HCT116 (cell line): Measurements from ENCODE around the gene PCDHGA1. TPM values are rescaled to one million over a fixed set of nuclear protein-coding genes. Genes with fewer than 3 reads are reported as not detected.

Source experiments
- ATAC-seq: fragments of 200-7000 bp; cut with Tn5 transposase; 2 replicates; pipeline ENCODE4 v1.9.1; 2020; ENCODE audit warnings: mild to moderate bottlenecking, moderate library complexity
- BruUV-seq: library from RNA; stranded (reverse); fragments of 400-500 nt; replicated peaks from 2 replicates; lab custom pipeline; 2021; lab: Mats Ljungman, UMichigan
- CTCF ChIA-PET: fragments of 300-600 bp; sonication (Branson Sonifier 250); formaldehyde crosslinking; loops from one replicate; lab custom pipeline; 2021; ENCODE audit warnings: antibody characterized with exemption; lab: Charles Lee
- POLR2A ChIA-PET: fragments of 300-600, 350-600 bp; sonication (Branson Sonifier 250); formaldehyde crosslinking; loops from one replicate; lab custom pipeline; 2021; ENCODE audit warnings: antibody characterized with exemption; lab: Charles Lee
- RAD21 ChIA-PET, 2 experiments: fragments of 300-600 bp; sonication (Branson Sonifier 250); formaldehyde crosslinking; loops; one replicate each; lab custom pipeline; 2023; ENCODE audit warnings: low total read pairs in 2 of 2; ENCODE audit not compliant: uncharacterized antibody in 2 of 2, unreplicated experiment in 2 of 2, low non-redundant PET in 1 of 2; lab: Charles Lee
- DNase-seq: peaks from one replicate; pipeline ENCODE4 v3.0.0-alpha.2; 2010; ENCODE audit warnings: low read depth, low spot score
- H2AFZ ChIP-seq: fragments of 200-600 bp; shearing (Covaris generic), sonication (generic); 2 replicates; pipeline ENCODE4 v1.6.1; 2017; ENCODE audit warnings: low read depth, mixed run types, mixed read lengths, antibody characterized with exemption, low read length; ENCODE audit not compliant: poor library complexity, severe bottlenecking
- H3K27ac ChIP-seq: 2 replicates; pipeline ENCODE4 v1.5.1; 2012; ENCODE audit warnings: low read depth, low read length
- H3K27me3 ChIP-seq: fragments of 200-600 bp; sonication (generic); 2 replicates; pipeline ENCODE4 v1.6.1; 2016; ENCODE audit warnings: mixed run types, low read length, mixed read lengths; ENCODE audit not compliant: insufficient read depth
- H3K36me3 ChIP-seq, 2 experiments: fragments of 200-500 bp in 1 of 2; fragments of 200-600 bp in 1 of 2; sonication (Bioruptor generic) in 1 of 2; sonication (generic) in 1 of 2; 2 replicates each; pipeline versions ENCODE4 v1.5.1 to v1.6.1; 2014 to 2016; ENCODE audit warnings: low read length in 2 of 2, inconsistent platforms in 1 of 2, mixed read lengths in 1 of 2, mixed run types in 1 of 2; ENCODE audit not compliant: insufficient read depth in 2 of 2, control insufficient read depth in 1 of 2
- H3K4me1 ChIP-seq, 2 experiments: fragments of 200-600 bp in 1 of 2; sonication (generic) in 1 of 2; 2 replicates each; pipeline versions ENCODE4 v1.5.1 to v1.6.1; 2012 to 2017; ENCODE audit warnings: low read length in 2 of 2, inconsistent platforms in 1 of 2, mild to moderate bottlenecking in 1 of 2, mixed read lengths in 1 of 2, mixed run types in 1 of 2, moderate library complexity in 1 of 2; ENCODE audit not compliant: insufficient read depth in 2 of 2, control insufficient read depth in 1 of 2
- H3K4me2 ChIP-seq: fragments of 200-600 bp; sonication (generic); 2 replicates; pipeline ENCODE4 v1.6.1; 2017; ENCODE audit warnings: mixed run types, low read length, mixed read lengths
- H3K4me3 ChIP-seq, 2 experiments: fragments of 200-600 bp in 1 of 2; sonication (generic) in 1 of 2; replicated peaks in 1 of 2; 2 replicates each; pipeline ENCODE4 v1.5.1; 2011 to 2016; ENCODE audit warnings: low read length in 2 of 2, control low read depth in 1 of 2, low read depth in 1 of 2, mild to moderate bottlenecking in 1 of 2, mixed read lengths in 1 of 2, mixed run types in 1 of 2
- H3K79me2 ChIP-seq: fragments of 200-600 bp; sonication (generic); 2 replicates; pipeline ENCODE4 v1.6.1; 2017; ENCODE audit warnings: mild to moderate bottlenecking, mixed run types, low read length, moderate library complexity, mixed read lengths; ENCODE audit not compliant: insufficient read depth
- H3K9ac ChIP-seq: fragments of 200-600 bp; sonication (generic); 2 replicates; pipeline ENCODE4 v1.6.1; 2016; ENCODE audit warnings: low read length, mixed read lengths
- H3K9me2 ChIP-seq: fragments of 200-600 bp; sonication (generic), shearing (Covaris generic); 2 replicates; pipeline ENCODE4 v1.6.1; 2017; ENCODE audit warnings: mixed run types, mild to moderate bottlenecking, moderate library complexity; ENCODE audit not compliant: insufficient read depth
- H3K9me3 ChIP-seq, 2 experiments: fragments of 200-500 bp in 1 of 2; fragments of 200-600 bp in 1 of 2; sonication (Bioruptor generic) in 1 of 2; sonication (generic) in 1 of 2; 2 replicates each; pipeline ENCODE4 v1.6.1; 2014 to 2017; ENCODE audit warnings: low read length in 2 of 2, mixed read lengths in 2 of 2, inconsistent platforms in 1 of 2, low read depth in 1 of 2, mild to moderate bottlenecking in 1 of 2, mixed run types in 1 of 2, moderate library complexity in 1 of 2; ENCODE audit not compliant: control insufficient read depth in 1 of 2, insufficient read depth in 1 of 2
- H4K20me1 ChIP-seq: fragments of 200-600 bp; sonication (generic), shearing (Covaris generic); 2 replicates; pipeline ENCODE4 v1.6.1; 2017; ENCODE audit warnings: mixed run types, mild to moderate bottlenecking, moderate library complexity; ENCODE audit not compliant: insufficient read depth
- ATF3 ChIP-seq: IDR thresholded peaks from 2 replicates; pipeline ENCODE4 v1.6.1; 2012
- CBX3 ChIP-seq: IDR thresholded peaks from 2 replicates; pipeline ENCODE4 v1.6.1; 2012; ENCODE audit warnings: low read depth
- CEBPB ChIP-seq: IDR thresholded peaks from 2 replicates; pipeline ENCODE4 v1.6.1; 2012; ENCODE audit warnings: low read depth
- EZH2phosphoT487 ChIP-seq: fragments of 200-600 bp; IDR thresholded peaks from 2 replicates; pipeline ENCODE4 v1.6.1; 2018; ENCODE audit warnings: antibody characterized with exemption, borderline replicate concordance
- JUND ChIP-seq: IDR thresholded peaks from 2 replicates; pipeline ENCODE4 v1.6.1; 2012
- RAD21 ChIP-seq: IDR thresholded peaks from 2 replicates; pipeline ENCODE4 v1.6.1; 2012; ENCODE audit warnings: low read depth, mild to moderate bottlenecking
- REST ChIP-seq: IDR thresholded peaks from 2 replicates; pipeline ENCODE4 v1.6.1; 2012; ENCODE audit warnings: low read depth
- SIN3A ChIP-seq: IDR thresholded peaks from 2 replicates; pipeline ENCODE4 v1.6.1; 2012; ENCODE audit warnings: low read depth
- SP1 ChIP-seq: IDR thresholded peaks from 2 replicates; pipeline ENCODE4 v1.6.1; 2012; ENCODE audit warnings: low read depth
- SRF ChIP-seq: IDR thresholded peaks from 2 replicates; pipeline ENCODE4 v1.6.1; 2012; ENCODE audit warnings: low read depth
- ZBTB33 ChIP-seq: IDR thresholded peaks from 2 replicates; pipeline ENCODE4 v1.6.1; 2011; ENCODE audit warnings: mild to moderate bottlenecking, low read length, moderate library complexity; ENCODE audit not compliant: insufficient replicate concordance; ENCODE audit errors: extremely low read depth
- ZFX ChIP-seq: fragments of 450-650 bp; IDR thresholded peaks from 2 replicates; pipeline ENCODE4 v1.6.1; 2017
- intact Hi-C: fragments of 100-400 bp; cut with micrococcal nuclease; formaldehyde crosslinking; loops from 2 replicates; pipeline ENCODE4 v1.10.0; 2022
- total RNA-seq: library from RNA; stranded (reverse); gene quantifications from one replicate; pipeline ENCODE4 v1.2.1, GENCODE V29; 2021; ENCODE audit not compliant: unreplicated experiment
- TF ChIP-seq, protein P1 (sequence below): IDR thresholded peaks from 2 replicates; pipeline ENCODE4 v1.6.1; 2012

The PCDHGA1 gene
- total RNA-seq, 1 experiment from 2014 or later = 0.05 TPM

DNA sequence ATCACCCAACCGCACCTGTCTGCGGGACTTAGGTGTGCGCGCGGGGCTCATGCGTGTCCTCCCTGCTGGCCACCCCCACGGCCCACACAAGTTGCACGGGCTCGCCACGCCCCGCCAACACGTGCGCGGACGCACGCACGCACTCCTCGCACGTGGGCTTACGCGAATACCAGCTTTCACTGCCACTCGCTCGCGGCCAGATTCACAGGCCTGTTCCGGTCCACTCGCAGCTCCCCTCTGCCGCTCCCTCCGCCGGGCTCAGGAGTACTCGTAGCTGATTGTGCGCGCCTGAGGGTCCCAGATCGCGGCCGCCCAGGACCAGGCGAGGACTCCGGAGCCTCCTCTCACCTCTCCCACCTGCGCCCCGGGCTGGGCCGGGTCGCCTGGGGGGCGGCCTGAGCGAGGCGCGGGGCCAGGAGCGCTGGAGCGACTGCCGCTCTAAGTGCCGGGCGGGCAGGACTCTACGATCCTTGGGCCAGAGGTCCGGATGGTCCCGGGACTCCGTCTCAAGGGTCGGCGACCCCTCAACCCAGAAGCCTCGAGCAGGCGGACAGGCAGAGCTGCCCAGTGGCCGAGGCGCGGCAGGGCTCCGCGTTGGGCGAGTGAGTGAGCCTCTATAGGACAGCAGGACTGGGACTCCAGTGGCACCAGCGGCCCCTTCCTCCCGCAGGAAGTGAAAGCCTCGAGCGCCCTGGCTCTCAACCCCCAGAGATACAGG is 162.0 kb downstream of the PCDHGA1 start:
- Histone ChIP-seq H3K4me1 (no peaks in the 10 kb centered on the region), H3K27ac (no peak overlapping the region), H3K9me2 (no peaks in the 10 kb centered on the region), H3K4me2 (no peak overlapping the region), H4K20me1 (no peaks in the 10 kb centered on the region), H3K9ac (no peak overlapping the region), H3K9me3 (no peaks in the 10 kb centered on the region), H3K36me3 (no peaks in the 10 kb centered on the region), H3K79me2 (no peaks in the 10 kb centered on the region), H3K27me3 (no peaks in the 10 kb centered on the region), H2AFZ (no peak overlapping the region), H3K4me3 (no peak overlapping the region)
- intact Hi-C loops = no loop called here
- ChIA-PET POLR2A (no interaction called here), CTCF (no interaction called here), RAD21 (no interaction called here)
- no peak for DNase-seq
- no TSS peak for BruUV-seq
- ATAC-seq = no peak
- TF ChIP-seq SRF = no peak
- no peak for TF ChIP-seq SIN3A

DNA sequence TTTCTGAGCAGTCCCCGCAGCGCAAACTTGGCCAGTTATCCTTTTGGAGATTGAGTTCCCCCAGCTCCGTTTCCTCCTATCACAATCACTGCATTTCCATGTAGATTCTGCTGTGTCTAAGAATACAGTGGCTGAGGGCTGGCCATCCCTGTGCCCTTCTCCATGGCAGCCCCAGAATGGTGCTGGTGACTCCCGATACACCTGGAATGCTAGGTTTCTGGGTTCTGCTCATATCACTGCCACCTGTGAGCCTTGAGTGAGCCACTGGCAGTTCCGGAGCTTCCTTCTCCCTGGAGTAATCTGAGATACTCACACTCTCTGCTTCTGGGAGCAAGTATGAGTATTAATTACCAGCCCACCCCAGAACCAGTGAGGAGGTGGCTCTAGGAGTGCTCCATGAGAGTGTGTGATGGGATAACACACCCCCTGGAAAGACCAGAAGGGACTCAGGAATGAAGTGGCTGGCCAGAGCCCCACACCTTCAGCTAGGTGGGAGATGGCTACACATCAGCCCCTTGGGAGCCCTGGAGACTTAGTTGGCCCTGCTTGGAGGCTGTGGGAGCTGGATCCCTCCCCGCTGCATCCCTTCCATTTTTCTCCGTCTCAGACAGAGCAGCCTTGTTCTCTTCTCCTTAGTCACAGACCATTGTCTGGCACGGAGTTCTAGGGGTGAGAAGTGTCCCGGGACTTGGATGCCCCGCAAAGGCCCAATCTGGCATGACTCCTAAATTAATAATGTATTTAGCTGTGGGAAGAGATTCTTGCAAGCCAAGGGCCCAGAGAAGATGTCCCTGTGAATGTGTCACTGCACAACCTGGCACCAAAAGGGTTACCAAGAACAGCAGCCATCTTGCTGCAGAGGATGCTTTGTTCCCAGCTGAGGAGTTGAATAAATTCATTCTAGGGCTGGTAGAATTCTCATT is 163.4 kb downstream of the PCDHGA1 start:
- no peaks in the 10 kb centered on the region for H3K27me3 ChIP-seq
- no peak overlapping the region for H3K9ac ChIP-seq
- RAD21 ChIA-PET = no interaction called here
- POLR2A ChIA-PET = no interaction called here
- no peaks in the 10 kb centered on the region for H3K79me2 ChIP-seq
- H3K9me3 ChIP-seq = no peaks in the 10 kb centered on the region
- no peaks in the 10 kb centered on the region for H3K36me3 ChIP-seq
- CTCF ChIA-PET = no interaction called here
- ATAC-seq (no peak), DNase-seq (no peak)
- BruUV-seq = no TSS peak
- H3K4me2 ChIP-seq = no peak overlapping the region
- H4K20me1 ChIP-seq = no peaks in the 10 kb centered on the region
- intact Hi-C loops = no loop called here
- H2AFZ ChIP-seq = no peak overlapping the region
- no peaks in the 10 kb centered on the region for H3K4me1 ChIP-seq
- H3K4me3 ChIP-seq = no peak overlapping the region
- no peak overlapping the region for H3K27ac ChIP-seq
- H3K9me2 ChIP-seq = no peaks in the 10 kb centered on the region
- no peak for TF ChIP-seq SP1
- TF ChIP-seq, protein P1, sequence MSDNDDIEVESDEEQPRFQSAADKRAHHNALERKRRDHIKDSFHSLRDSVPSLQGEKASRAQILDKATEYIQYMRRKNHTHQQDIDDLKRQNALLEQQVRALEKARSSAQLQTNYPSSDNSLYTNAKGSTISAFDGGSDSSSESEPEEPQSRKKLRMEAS = no peak
- TF ChIP-seq CEBPB = no peak
- TF ChIP-seq CBX3 = no peak
- no peak for TF ChIP-seq RAD21
- no peak for TF ChIP-seq ZFX
- no peak for TF ChIP-seq SRF
- no peak for TF ChIP-seq ATF3
- no peak for TF ChIP-seq JUND
- no peak for TF ChIP-seq REST
- TF ChIP-seq ZBTB33 = no peak
- TF ChIP-seq EZH2phosphoT487 = no peak
